MM.1S (cell line): ENCODE data around the gene LEUTX.

Experiments used
- CTCF ChIP-seq: fragments of 300-600 bp; sonication (generic); IDR thresholded peaks from 2 replicates; pipeline ENCODE4 v1.5.1; 2016; ENCODE audit warnings: antibody characterized with exemption, low read length, mixed read lengths
- EZH2 ChIP-seq: fragments of 300-600 bp; sonication (generic); optimal IDR thresholded peaks from 2 replicates; pipeline ENCODE3; 2017; ENCODE audit warnings: low read depth, mild to moderate bottlenecking, antibody characterized with exemption, low read length, mixed read lengths

GRCh38 chr19:39737891-39738290 is 40.8 kb upstream of the LEUTX start, which contains the start of gene CLC:
- no peak for TF ChIP-seq EZH2
- TF ChIP-seq CTCF = no peak
